ENCODE data around the gene IFT43.

IFT43 gene

DNA sequence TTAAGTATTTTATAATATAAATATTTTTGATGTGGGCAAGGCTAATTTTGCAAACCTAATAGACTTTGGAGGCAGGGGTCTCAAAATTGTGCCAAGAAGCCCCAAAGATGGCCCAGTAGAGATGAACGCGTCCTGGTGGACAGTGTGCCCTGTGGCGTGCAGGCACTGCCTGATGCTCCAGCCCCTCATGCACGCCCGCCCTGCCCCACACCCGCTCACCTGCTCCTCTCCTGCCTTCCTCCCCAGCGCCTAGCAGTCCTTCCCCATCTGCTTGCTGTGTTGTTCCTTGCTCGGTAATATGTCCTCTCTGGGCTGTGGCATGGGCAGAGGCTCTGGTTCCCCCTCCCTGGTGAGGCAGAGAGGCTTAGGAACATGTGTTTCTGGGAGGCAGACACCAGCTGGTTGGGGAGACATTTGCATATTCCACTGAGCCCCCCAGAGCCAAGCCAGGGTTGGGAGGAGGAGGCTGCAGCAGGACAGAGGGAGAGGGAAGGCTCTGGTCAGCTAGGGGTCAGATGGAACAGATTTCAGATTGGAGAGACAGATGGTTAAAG is 119.3 kb downstream of the IFT43 start:
- DNase-seq (ENCODE audit: low read depth in 1 of 2, low spot score in 1 of 2): no peak

DNA sequence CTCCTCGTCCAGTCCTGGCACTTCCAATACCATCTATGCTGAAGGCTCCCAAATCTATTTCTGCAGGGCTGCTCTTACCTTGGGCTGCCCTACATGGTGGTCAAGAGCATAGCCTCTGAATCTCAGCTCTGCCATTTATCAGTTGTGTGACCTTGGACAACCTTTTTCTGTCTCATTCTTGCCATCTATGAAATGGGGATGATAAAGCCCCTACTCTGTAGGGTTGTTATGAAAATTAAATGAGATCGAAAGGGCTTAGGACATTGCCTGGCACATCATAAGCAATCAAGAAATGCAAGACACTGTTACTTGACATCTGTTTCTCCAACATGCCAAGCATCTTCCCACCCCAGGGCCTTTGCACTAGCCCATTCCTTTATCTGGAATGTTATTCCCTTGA is 120.6 kb downstream of the IFT43 start:
- DNase-seq (ENCODE audit: low read depth in 1 of 2, low spot score in 1 of 2): no peak

DNA sequence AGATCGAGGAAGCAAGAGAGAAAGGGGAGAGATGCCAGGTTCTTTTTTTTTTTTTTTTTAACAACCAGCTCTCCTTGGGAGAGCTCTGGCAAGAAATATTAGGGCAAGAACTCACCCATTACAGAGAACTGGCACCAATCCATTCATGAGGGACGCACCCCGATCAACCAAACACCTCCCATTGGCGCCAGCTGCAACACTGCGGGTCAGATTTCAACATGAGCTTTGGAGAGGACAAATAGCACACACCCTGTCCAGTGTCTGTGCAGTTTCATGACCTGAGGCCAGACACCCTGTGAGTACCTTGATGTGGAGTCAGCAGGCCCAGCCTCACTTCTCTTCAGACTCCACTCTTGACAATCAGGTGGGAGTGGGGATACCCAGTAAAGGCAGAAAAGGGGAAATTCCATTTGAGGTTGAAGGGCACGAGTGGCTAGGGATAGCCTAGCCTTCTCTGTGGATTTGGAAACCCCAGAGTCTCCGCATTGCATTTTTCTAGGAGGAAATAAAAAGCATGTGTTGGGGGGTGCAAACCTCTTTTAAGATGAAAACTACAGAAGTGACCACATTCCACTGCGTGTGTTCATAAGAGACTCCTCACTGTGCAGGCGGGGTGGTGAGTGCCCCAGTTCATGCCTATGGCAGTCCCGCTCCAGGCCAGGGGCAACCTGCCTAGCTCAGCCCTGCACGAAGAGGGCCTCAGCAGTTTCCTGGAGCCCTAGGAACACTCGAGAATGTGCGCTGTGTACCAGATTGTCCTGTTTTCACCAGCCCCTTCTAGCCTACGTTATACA is 123.7 kb downstream of the IFT43 start:
- no peak for DNase-seq (ENCODE audit: low read depth in 1 of 2, low spot score in 1 of 2)

DNA sequence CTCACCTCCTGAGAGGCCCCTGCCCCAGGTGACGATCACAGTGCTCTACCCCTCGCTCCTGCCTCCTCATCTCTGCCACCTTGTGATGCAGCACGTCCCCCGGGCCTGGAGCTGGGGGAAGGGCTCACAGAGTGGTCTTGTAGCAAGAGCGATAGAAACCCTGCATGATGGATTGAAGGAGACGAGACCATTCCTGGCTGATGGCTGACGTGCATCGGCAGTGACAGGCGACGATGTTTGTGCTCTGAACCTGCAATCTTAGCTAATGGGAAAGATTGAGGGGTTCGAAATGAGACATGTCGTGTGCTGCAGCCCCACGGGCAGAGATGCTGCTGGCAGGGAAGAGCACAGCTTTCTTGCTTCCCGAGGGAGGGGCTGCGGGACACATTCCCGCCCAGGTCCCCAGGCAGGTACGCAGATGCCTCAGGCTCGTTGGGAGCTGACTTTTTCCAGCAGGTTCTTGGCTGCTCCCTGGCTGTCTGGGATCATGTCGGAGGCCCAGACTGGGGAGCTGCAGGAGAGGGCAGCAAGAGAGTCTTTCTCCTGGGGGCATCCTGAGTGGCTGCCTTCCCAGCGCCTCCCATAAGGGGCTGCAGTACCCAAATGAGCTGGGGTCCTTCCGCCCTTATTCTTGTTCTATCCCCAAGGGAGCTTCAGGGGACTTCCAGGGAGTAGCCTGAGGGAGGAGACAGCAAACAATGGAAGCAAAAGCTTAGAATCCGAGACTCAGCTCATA is 127.5 kb downstream of the IFT43 start:
- no peak for DNase-seq (ENCODE audit: low read depth in 1 of 2, low spot score in 1 of 2)

DNA sequence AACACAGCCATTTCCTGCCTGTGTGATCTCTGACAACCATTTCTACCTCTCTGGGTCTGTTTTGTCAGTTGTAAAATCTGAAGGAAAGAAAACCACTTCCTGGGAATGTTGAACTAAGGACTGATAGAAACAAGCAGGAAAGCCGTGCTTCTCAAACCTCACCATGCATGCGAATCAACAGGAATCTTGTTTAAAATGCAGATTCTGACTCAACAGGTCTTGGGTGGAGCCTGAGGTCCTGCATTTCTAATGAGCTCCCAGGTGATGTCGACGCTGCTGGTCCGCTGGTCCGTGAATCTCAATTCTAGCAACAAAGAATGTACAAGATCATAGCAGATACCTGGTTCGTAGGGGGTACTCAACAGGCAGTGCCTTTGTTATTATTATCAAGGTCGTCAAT is 128.1 kb downstream of the IFT43 start:
- DNase-seq (ENCODE audit: low read depth in 1 of 2, low spot score in 1 of 2): no peak

DNA sequence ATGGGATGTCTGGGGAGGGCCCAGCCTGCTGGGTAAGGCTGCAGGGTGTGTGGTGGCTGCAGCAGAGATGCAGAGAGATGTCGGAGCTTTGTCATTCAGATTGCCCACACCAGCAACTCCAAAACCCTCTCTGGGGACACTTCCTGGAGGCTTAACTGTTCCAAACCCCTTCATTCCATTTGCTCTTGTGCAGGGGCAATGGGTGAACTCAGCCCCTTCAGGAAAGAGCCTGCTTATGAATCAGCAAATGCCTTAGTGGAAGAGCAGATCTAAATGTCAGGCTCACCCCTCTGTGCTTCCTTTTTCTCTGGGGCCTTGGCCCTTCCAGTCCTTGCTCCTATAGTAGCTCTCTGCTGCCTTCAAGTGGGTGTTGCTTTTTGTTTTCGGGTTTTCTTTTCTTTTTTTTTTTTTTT is 129.5 kb downstream of the IFT43 start:
- DNase-seq (ENCODE audit: low read depth in 1 of 2, low spot score in 1 of 2): no peak

DNA sequence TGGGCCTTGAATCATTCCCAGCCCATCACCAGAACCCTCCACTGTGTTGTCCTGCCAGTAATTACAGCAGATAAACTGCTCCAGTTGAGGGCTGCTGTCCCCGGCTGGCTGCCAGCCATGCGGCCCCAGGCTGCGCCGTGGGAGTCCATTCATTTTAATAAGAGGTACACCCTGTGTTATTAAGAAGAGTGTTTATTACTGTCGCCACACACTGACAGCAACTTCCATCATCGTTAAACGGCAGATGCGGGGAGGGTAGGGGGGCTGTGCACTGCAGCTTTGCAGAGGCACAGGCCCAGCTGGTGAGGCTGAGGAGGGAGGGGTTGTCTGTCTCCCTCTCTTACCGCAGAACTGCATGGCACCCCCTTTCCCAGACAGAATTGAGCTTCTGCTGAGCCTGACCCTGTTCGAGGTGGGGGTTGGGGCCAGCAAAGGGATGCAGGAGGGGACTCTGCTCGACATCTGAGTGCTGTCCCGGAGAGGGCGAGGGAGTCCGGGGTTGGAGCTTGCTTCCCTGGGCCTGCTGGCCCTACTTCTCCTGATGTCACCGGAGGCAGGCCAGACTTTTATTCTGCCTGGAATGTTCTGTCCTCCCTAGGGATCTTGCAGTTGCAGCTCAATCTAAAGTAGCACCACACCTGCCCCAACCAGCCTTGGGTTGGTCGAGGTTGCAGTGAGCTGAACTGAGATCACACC is 132.4 kb downstream of the IFT43 start:
- no peak for DNase-seq (ENCODE audit: low read depth in 1 of 2, low spot score in 1 of 2)

DNA sequence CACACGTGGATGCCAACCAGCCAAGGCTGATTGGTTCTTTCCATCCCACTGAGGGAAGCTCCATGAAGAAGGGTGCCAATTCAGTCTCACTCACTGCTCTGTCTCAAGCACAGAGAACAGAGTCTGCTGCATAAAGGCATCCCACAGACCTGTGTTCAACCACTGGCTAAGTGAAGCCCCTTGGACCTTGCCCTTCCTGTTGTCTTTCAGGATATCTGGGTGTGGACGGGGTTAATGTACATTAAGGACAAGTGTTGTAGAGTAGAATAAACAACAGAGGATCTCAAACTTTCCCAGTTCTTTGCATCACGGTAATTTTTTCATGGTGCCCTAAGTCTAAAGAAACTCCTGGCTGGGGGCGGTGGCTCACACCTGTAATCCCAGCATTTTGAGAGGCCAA is 133.0 kb downstream of the IFT43 start:
- DNase-seq (ENCODE audit: low read depth in 1 of 2, low spot score in 1 of 2): no peak

DNA sequence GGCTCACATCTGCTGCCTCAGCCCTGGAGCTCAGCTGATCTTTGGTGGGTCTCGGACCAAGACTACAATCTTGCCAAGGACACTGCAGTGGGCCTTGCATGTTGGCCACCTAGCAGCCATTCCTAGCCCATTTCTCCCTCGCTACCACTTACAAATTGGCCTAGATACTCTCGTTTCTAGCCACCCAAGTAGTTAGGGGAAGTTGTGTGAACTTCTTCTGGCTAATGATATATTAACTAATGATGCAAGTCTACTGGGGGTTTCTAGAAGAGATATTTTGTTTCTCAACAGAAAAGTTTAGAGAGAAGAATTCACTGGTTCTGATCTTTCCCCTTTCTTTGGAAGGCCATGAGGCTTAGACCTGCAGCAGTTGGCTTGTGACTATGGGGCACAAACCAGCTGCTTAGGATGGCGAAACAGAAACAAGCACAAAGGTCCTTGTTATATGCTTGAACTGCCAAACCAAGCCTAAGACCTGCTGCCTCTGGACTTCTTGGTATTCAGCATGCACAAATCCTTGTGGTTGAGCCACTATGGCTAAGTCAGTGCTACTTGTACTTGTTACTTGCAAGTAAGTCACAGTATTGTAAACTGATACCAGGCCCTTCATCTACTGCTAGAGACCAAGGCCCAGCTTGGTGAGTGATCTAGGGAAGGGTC is 135.7 kb downstream of the IFT43 start:
- DNase-seq (ENCODE audit: low read depth in 1 of 2, low spot score in 1 of 2): no peak

DNA sequence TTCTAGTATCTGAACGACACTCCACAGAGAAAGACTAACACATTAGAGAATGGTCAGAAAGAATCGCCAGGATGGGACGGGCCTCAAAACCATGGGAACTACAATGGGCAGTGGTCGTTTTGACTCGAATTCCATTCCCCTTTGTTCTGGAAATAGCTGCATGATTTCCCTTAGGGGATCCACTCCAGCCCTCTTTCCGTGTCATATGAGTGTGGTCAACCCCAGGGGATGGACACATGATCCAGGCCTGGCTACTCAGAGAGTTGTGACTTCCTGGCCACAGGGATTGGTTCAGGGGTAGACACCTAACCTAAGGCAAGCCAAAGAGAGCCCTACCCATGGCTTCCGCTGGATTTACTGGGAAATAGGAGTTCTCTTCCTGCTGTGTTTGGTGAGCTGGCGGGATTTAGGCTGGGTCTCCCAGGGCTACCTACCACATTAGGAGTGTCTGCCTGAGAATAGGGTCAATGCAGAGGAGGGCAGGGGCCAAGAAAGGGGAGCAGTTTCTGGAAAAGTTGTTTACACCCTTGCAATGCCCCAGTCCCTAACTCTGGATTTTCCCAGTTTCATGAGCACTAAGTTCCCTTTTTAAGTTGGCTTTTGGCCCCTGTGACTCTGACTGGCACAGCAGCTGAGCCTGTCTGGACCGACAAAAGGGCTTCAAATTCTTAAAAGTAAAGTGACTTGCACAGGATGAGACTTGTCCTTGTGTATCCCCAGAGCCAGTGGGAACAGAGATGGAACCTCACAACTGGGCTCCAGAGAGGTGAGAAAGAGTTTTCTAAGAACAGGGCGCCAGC is 138.1 kb downstream of the IFT43 start:
- DNase-seq (ENCODE audit: low read depth in 1 of 2, low spot score in 1 of 2): no peak

DNA sequence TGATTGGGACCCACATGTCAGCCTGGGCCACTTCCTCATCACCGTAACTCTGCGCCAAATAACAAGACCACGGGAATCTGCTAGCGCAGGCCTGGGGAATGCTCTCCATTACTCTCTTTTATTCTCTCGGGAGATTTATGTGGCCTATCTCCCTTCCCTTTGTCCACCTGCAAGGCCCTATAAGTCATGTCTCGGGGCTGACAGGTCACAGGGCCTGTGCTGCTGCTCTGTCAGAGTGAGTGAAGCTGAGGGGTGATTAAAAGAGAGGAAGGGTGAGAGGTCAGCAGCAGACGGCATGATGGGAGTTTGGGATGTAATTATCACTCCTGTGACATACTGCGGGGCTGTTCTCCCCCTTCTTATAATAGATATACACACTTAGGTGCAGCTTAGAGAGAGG is 139.9 kb downstream of the IFT43 start:
- no peak for DNase-seq (ENCODE audit: low read depth in 1 of 2, low spot score in 1 of 2)

DNA sequence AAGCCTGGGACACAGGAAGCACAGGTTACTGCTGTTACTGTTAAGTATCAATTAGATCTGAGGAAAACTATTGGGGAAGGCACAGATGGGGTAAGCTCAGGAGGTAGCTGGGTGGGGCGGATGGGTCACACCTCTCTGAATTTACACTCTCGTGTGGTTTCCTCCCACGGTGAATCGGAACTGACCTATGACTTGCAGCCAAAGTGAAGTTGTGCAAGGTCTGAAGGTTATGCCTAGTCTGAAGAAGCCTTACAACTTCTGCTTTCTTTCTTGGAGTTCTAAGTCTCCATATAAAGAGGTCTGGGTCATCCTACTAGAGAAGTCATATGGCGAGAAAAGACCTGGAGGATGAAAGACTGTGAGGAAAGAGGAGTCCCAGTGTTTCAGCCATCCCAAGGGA is 140.5 kb downstream of the IFT43 start:
- DNase-seq (ENCODE audit: low read depth in 1 of 2, low spot score in 1 of 2): no peak

DNA sequence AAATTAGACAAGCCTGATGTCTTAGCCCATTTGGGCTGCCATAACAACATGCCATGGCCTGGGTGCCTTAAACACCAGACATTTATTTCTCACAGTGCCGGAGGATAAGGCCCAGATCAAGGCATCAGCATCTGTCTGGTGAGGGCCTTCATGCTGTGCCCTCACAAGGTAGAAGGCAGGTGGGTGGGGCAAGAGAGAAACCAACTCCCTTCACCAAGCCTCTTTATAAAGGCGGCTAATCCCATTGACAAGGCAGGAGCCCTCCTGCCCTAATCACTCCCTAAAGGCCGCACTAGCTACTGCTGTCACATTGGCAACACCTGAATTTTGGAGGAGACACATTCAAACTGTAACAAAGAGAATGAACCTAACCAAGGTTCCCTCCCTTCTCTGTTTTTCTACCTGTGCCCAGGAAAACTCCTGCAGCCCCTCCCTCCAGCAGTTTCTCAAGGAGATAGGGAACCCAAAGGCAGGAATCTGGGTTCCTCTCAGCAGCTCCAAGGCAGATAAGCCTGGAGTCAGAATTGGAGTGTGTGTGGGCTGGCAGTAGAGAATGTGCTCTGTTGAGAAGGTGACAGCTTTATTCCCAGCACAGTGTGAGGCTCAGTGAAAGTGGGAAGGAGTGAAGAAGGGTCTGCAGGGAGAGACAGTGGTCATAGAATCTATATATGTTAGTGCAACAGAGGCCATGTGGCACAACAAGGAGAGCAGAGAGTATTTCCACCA is 144.5 kb downstream of the IFT43 start:
- no peak for DNase-seq (ENCODE audit: low read depth in 1 of 2, low spot score in 1 of 2)

DNA sequence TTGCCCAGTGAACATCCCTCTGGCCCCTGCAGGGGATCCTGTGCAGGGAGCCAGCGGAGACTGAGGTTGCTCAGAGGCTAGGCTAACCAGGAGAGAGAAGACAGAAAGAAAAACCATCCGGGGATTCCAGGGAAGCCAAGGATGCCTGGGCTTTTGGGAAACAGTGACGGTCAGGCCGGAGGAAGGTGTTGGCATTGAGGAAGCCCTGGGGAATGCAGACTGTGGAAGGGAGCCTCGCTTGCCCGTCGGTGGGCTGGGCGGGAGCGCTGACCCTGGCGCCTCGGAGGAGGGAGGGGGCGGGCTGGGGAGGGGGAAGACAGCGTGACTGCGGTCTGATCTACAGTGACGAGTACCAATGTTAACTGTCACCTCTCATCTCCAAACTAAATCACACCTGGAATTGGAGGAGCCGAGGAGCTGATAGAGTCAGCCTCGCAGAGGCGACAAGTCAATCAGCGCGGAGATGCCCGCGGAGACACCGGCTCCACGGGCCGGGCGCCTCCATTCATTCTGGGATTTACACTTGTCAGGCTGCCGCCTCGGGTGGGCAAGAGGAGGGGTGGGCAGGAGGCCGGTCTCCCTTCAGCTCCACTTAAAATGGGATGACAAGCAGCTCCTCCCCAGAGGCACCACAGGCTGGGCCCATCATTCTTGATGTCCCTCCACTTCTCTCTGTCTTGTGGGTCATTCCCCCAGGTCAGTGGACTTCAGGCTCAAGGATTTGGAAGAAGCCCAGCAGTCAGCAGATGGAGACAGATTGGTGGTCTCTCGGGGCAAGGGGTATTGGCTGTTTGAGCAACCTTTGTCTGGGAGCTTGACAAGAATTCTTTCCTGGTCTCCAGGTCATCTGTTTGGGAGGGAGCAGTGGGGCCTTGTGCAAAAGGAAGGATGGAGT is 145.8 kb downstream of the IFT43 start:
- DNase-seq (ENCODE audit: low read depth in 1 of 2, low spot score in 1 of 2): no peak

DNA sequence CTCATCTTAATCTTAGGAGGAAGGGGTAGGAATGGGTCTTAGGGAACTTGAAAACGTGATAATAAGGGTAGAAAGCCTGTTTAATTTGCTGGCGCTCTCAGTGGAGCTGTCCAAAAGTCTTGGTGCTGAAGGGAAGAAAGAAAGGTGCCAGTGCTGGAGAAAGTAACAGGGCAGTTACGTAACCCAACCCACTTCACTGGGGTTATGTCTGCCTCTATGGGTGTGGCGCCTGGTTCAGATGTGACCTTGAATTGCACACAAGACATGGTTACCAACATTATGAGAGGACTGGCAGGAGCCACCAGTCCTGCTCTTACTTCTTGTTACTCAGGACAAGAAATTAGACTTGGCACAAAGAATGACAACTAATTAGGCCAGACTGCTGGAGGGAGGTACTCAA is 147.5 kb downstream of the IFT43 start:
- DNase-seq (ENCODE audit: low read depth in 1 of 2, low spot score in 1 of 2): no peak
